Measurements from ENCODE around the gene FAM131C. TPM values are rescaled to one million over a fixed set of nuclear protein-coding genes. Genes with fewer than 3 reads are reported as not detected.

The FAM131C gene
- total and polyA plus RNA-seq, 8 donors, result 0.35 to 0.37 TPM; not detected in 6

DNA sequence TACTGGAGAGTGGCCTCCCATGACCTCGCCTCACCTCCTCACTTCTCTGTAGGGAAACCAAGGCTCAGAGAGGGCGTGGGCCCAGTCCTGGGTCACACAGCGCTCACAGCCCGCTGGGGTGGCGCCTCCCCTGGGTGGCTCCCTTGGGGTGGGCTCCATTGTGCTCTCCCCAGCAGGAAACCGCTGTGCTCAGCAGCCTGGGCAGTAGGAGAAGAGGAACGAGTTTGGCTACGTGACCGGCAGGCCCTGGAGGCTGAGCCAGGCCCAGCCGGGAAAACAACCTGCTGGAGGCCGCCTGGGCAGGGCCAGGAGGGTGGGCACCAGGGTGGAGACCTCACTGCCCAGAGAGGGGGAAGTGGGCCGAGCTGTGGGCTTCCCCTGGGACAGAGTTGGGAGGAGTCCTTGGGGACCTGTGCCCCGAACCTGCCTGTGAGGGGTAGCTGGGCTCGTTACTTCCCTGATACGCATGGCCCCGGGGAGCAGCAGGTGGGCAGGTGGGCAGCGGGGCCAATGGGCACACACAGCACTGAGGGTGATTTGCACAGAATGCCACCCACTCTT, 15.0 kb upstream of the FAM131C start:
- Histone ChIP-seq H3K36me3 (no peaks in the 10 kb centered on the region), H3K27ac (no peak overlapping the region), H3K9me3 (no peaks in the 10 kb centered on the region), H3K4me1 (peaks cover 0 to 5% (median 0%) of the 10 kb centered on the region in 4 donors), H3K27me3 (no peaks in the 10 kb centered on the region), H3K4me3 (no peak overlapping the region)
- no peak for TF ChIP-seq POLR2A (IDR thresholded peaks at IDR 0.05)
- TF ChIP-seq EP300 (IDR thresholded peaks at IDR 0.05), result no peak
- TF ChIP-seq POLR2AphosphoS5 (IDR thresholded peaks at IDR 0.05), result no peak
- TF ChIP-seq, protein P1, sequence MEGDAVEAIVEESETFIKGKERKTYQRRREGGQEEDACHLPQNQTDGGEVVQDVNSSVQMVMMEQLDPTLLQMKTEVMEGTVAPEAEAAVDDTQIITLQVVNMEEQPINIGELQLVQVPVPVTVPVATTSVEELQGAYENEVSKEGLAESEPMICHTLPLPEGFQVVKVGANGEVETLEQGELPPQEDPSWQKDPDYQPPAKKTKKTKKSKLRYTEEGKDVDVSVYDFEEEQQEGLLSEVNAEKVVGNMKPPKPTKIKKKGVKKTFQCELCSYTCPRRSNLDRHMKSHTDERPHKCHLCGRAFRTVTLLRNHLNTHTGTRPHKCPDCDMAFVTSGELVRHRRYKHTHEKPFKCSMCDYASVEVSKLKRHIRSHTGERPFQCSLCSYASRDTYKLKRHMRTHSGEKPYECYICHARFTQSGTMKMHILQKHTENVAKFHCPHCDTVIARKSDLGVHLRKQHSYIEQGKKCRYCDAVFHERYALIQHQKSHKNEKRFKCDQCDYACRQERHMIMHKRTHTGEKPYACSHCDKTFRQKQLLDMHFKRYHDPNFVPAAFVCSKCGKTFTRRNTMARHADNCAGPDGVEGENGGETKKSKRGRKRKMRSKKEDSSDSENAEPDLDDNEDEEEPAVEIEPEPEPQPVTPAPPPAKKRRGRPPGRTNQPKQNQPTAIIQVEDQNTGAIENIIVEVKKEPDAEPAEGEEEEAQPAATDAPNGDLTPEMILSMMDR (IDR thresholded peaks at IDR 0.05), result no peak
- intact Hi-C loops (cut with DNase I; ENCODE audit: low total_unique reads), result no loop called here
- DNase-seq, result peak in 1 of 2 donors; percentile 75
- 57 to 90% (median 79%) methylated on average over 4 to 17 of the region's 17 CpGs for WGBS, 5 donors

DNA sequence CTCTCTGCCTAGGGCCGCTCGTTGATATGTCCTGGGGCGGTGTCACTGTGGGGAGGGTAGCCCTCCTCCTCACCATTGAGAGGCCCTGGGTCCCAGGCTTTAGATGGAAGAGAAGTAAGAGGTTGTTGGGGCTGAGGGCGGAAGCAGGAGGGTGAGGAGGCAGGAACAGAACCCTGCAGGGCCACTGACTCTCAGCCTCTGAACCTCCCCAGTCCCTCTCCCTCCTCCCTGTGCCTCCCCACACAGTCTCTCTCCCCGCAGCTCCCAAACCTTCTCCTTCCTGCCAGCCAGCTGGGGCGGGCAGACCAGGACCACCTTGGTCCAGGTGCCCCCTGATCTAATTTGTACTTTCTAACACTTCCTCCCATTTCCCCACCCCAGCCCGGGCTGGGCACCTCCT, 14.3 kb upstream of the FAM131C start:
- TF ChIP-seq POLR2A (IDR thresholded peaks at IDR 0.05), result no peak
- TF ChIP-seq, protein P1 (IDR thresholded peaks at IDR 0.05), result no peak

DNA sequence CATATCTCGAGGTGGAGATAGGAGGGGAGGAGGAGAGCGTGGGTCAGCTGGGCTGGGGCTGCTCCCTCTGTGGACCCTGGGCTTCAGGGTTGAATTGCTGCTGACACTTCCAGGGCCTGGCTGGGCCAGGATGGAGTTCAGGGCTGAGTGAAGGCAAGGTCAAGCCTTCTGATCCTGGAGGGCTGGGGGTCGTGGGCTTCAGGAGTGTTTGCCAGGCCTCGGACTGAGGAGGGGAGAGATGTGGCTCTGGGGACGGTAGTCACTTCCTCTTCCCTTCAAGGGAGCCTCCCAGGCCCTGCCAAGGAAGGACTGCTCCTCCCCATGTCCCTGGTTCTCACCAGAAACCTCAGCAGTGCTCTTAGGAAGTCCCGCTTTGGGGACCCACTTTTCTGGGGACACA, 12.1 kb upstream of the FAM131C start:
- Histone ChIP-seq H3K27ac (no peak overlapping the region), H3K27me3 (no peaks in the 10 kb centered on the region), H3K36me3 (no peaks in the 10 kb centered on the region), H3K4me1 (peaks cover 0 to 15% (median 10%) of the 10 kb centered on the region in 4 donors), H3K9me3 (no peaks in the 10 kb centered on the region), H3K4me3 (no peak overlapping the region)
- DNase-seq, result no peak
- TF ChIP-seq POLR2A (IDR thresholded peaks at IDR 0.05) (no peak), POLR2AphosphoS5 (IDR thresholded peaks at IDR 0.05) (no peak), EP300 (IDR thresholded peaks at IDR 0.05) (no peak)
- TF ChIP-seq, protein P1 (IDR thresholded peaks at IDR 0.05), result no peak
- intact Hi-C loops (cut with DNase I; ENCODE audit: low total_unique reads), result no loop called here
- 63 to 69% (median 65%) methylated on average over 4 to 6 of the region's 6 CpGs for WGBS, 5 donors

More for the DNA sequence above, 14.3 kb upstream of the FAM131C start:
- Histone ChIP-seq H3K4me1 (peaks cover 0 to 12% (median 5%) of the 10 kb centered on the region in 4 donors), H3K4me3 (no peak overlapping the region), H3K36me3 (no peaks in the 10 kb centered on the region), H3K9me3 (no peaks in the 10 kb centered on the region), H3K27ac (no peak overlapping the region), H3K27me3 (no peaks in the 10 kb centered on the region)
- intact Hi-C loops (cut with DNase I; ENCODE audit: low total_unique reads), result no loop called here
- DNase-seq, result no peak
- 61 to 81% (median 70%) methylated on average over 6 to 7 of the region's 7 CpGs for WGBS, 5 donors

DNA sequence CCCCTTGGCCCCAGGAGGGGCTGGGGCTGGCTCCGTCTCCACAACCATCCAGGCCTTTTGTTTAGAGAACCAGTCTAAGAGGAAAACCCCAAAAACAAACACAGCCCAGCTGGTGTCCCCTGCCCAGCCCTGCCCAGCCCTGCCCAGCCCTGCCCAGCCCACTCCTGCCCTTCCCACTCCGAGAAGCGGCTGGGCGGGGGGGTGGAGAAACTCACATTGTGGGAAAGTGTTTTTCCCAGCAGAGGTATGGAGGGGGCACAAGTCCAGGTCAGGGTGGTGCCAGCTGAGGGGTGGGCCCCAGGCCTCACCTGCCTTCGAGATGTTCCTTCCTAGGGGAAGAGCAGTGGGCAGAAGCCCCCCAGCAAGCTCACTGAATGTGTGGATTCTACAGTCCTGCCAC, 10.0 kb upstream of the FAM131C start:
- peaks cover 7 to 23% (median 17%) of the 10 kb centered on the region in 4 donors for H3K4me1 ChIP-seq
- peak overlapping the region in 1 of 4 donors; percentile 0 for H3K4me3 ChIP-seq
- no peaks in the 10 kb centered on the region for H3K27me3 ChIP-seq
- no peak overlapping the region for H3K27ac ChIP-seq
- H3K36me3 ChIP-seq, result no peaks in the 10 kb centered on the region
- peak in 1 of 2 donors; percentile 65 for DNase-seq
- TF ChIP-seq POLR2AphosphoS5 (IDR thresholded peaks at IDR 0.05) (no peak), POLR2A (IDR thresholded peaks at IDR 0.05) (no peak), EP300 (IDR thresholded peaks at IDR 0.05) (no peak)
- TF ChIP-seq, protein P1 (IDR thresholded peaks at IDR 0.05), result no peak
- H3K9me3 ChIP-seq, result no peaks in the 10 kb centered on the region
- WGBS, 5 donors, result 38 to 70% (median 56%) methylated on average over 5 of the region's 5 CpGs
- intact Hi-C loops (cut with DNase I; ENCODE audit: low total_unique reads), result loop anchor here (5.0 kb wide), 1 partner anchor 159 kb away; no protein-coding TSS in a partner anchor

Measured in stomach (tissue), 9 donors.